GM19025 (cell line): ENCODE results near the gene TP53BP1.
A peak's percentile ranks its signal among the peaks of the same experiment; 100 is the strongest.
"Not testable (repeated sequence)": the region's sequence is repeated elsewhere in the genome, so short reads cannot be mapped to it uniquely, and the experiment has no call there.

Experiments used
- ATAC-seq: cut with Tn5 transposase; IDR thresholded peaks from one replicate; pipeline ENCODE4 v1.9.1; 2021; ENCODE audit warnings: mild to moderate bottlenecking, low read depth, moderate library complexity; ENCODE audit not compliant: unreplicated experiment

Gene TP53BP1

DNA sequence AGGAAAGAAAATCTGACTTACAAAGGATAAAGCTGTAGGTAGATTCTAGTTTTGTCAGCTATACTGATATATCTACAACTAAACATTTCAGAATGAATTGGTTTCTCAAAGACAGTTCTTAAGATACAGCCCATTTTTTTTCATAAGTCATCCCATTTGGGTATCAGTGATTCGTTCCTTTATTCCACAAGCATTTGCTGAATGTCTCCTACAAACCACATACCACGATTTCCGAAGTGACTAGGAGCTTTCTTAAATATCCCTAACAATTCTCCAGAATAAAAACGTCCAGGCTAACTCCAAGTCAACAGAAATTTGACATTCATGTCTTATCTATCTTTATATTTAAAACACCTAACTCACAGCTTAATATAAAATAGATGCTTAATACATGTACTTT, 59.8 kb downstream of the TP53BP1 start:
- ATAC-seq: no peak

DNA sequence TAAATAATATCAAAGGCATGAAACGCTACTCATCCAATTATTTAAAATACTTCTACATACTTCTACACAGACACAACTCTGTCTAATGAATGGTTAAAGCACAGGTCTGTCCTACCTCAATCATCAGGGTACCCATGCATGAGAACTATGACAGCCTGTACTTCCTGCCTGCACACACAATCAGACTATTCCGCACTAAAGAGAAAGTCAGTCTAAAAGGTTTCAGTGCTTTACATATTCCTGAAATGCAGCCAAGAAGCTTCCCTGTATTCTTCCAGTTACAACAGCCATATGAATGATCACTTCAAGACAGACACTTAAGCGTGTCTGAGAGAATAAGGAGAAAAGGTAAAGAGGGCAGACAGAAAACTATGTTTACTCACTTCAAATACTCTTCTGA, 63.3 kb downstream of the TP53BP1 start:
- no peak for ATAC-seq

DNA sequence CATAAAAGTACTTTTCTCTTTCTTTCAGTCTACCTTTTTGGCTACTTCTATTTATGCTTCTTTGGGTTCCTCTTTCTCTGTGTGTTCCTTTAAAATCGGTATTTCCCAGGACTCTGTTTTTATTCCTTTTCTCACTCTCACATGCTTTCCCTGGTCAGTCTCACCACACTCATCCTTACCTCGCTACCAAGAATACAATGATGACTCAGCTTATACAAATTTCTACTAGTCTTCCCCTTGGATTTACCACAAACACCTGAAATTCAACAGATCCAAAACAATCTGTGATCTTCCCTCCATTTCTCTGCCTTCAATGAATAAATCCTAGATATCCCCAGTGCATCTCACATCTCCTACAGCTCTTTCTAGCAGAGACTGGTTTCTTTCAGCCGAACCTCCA, 69.2 kb downstream of the TP53BP1 start:
- ATAC-seq: no peak

DNA sequence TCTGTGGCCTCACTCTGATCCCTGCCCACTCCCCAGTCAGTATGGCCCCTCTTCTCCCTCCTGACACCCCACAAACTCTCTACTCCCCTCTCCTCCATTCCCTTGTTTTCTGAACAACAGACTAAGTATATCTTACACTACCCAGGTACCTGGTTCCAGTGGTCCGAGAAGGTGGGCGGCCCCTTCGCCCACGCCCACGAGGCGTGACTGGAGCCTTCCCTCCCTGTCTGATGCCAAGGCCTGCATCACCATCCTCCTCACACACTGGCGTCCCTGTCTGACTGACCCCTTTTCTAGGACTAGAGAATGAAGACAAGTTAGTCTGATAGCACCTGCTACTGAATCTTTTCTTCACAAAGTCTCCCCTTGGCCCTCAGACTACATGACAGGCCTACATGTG, 72.1 kb downstream of the TP53BP1 start:
- no peak for ATAC-seq

DNA sequence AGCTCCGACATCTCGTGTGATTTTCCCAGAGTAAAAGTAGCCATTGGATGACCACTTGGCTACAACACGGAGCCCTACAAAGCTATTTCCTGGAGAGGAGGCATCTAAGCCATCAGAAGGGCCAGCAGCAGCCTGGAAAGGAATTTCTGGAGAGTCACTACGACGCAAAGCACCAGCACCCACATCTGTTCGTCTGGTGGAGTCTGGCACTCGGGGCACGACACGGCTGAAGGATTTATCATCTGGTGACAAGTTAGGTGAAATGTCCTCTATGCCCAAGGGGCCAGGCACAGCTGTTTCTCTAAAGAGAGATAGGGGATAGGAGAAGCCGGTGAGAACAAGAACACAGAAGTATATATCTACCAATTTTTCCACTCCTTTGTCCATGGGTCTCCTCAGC, 72.5 kb downstream of the TP53BP1 start:
- no peak for ATAC-seq

DNA sequence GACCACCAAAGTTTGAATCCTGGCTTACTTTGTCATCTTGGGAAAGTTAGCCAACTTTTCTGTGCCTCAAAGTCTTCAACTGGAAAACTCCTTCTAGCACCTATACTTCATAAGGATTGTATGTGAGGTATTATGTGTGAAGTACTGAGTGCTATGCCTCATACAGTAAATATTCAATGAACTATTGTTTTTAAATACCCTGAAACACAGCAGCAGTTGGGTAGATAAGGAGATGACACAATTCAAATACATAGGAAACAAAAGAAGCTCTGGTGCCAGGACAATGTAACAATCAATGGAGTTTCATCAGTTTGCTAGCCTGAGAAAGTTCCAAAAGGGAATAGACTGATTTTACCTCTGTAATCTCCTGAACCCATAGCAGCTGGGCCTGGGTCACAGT, 78.8 kb downstream of the TP53BP1 start:
- ATAC-seq: no peak

DNA sequence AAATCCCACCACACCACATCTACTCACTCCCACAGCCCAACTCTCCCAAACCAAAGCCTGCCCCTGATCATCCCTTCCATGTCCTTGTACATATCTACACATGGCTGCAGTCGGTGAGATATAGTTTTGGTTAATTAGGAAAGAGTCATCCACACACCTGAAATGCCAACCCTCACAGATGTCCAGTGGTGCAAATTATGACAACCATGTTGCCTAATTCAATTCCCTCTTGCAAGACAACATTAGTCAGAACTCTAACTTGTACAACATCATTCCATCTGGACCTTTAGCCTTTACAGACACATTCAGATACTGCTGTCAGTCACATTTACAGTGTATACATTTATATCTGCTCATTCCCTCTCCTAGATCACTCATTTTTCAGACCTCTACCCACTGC, 80.9 kb downstream of the TP53BP1 start:
- no peak for ATAC-seq

DNA sequence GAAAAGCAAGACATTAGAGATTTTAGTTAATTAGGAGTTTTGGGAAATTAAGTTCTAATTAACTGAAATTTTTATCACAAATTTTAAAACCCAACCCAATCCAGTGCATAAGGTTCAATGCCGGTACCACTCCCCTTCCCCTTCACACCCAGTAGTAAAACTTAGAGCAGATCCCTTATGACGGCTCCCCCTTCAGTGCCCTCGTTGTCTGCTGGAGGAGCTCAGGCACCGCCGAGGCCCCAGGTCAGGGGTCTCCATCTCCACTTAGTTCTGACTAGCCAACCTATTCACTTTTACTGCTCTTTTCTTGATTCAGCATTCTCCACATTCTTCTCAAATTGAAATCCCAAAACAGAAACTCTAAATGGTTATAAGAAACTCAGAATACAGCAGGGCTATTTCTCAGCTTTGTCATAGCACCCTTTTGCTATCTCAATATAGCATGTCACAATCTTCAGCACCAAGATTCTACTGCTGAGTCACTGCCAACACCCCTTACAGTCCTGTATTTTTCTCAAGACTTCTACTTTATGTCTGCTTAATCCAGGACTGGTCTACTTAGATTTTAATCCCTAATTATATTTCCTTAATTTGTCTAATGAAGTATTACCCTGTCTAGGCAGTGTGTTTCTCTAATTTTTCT, 82.3 kb downstream of the TP53BP1 start:
- ATAC-seq: no peak

DNA sequence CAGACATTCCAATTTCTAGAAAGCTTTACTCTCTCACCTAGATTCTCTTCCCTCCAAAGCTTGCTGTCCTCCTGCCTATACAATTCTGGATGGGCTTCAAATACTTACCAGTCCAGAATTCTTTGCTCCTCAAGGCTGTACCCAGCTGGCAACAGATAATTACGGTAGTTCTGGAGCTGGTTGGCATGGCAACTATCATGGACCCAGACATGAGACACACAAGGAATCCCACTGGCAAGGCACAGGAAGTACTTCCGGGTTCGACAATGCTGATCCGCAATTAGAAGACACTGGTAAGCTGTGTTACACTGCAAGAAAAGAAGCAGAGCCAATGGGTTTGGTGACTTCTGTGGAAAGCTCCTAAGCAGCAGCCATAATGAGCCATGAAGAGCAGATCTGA, 84.2 kb downstream of the TP53BP1 start:
- ATAC-seq: no peak

DNA sequence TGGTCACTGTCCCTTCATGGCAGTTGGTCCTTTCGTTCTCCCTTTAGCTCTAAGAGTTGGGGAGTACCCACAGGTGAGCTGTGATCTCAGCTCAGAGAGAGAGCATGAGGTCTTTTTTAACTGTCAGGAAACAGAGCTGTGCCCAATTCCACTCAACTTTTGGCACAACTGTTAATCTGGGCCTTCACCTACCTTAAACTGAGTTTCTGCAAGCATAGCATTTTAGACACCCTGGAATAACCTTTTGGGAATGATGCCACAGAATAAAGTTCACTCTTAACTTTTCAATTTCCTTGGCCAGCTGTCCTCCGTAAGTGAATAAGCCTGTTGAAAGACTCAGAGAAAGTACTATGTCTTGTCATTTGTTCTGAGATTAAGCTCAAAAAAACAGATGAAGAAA, 86.1 kb downstream of the TP53BP1 start:
- ATAC-seq: no peak

DNA sequence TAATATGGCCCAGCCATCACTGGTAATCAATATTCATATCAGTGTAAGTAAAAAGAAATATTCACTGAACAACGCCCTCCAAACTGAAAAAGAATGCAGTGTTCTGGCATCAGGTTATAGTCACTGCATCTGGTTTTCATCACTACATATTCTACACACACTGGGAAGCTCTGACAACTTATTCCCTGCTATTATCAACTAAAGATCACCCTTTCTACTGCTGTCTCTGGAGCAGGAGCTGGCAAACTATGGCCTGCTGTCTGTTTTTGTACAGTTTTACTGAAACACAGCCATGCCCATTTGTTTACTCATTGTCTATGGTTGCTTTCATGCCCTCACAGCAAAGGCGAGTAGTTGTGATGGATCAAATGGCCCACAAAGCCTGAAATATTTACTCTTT, 86.8 kb downstream of the TP53BP1 start:
- ATAC-seq: no peak

DNA sequence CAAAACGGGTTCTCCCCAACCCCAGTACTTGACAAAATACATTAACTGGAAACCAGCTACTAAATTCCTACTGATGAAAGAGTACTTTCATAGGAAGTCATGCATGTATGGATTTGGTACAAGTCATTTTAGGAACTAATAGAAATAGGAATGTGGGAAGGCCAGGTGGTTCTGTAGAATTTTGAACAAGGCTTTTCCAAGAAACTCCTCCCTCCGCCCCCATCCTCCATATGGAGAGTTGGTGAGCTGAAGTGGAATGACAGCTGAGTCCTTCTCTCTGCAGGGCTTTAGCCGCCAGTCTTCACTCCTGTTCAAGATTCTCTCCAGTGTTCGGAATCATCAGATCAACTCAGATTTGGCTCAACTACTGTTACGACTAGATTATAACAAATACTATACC, 88.8 kb downstream of the TP53BP1 start:
- ATAC-seq: no peak

DNA sequence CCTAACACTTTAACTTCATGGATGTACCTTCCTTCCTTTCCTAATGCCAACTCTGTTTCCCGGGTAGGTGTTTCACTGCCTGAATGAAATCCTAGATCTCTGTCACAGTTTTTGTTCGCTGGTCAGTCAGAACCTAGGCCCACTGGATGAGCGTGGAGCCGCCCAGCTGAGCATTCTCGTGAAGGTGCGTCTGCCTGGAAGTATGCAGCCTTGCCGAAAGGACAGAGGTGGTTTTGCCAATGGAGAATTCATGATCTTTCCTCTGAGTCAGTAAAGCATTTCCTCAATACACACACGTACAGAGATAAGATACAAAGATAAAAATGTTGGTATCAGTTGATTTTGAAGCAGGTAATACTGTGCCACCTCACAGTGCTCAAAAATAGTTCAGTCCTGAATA, 89.3 kb downstream of the TP53BP1 start:
- ATAC-seq: no peak

DNA sequence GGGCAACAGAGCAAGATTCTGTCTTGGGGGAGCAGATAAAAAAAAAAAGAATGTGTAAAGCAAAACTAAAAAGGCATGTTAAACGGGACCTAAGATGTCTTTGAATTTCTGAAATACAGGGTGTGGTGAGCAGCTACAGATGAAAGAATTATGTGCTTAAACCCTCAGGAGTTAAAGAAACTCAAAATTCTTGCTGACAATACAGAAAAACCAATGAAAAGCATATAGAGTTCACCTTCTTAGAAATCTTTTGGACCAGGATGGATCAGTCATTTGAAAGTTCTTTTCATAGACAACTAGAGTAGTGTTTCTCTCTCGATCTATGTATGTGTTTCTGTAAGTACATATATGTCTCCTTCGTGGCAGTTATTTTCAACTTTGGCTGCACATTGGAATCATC, 90.7 kb downstream of the TP53BP1 start:
- no peak for ATAC-seq

DNA sequence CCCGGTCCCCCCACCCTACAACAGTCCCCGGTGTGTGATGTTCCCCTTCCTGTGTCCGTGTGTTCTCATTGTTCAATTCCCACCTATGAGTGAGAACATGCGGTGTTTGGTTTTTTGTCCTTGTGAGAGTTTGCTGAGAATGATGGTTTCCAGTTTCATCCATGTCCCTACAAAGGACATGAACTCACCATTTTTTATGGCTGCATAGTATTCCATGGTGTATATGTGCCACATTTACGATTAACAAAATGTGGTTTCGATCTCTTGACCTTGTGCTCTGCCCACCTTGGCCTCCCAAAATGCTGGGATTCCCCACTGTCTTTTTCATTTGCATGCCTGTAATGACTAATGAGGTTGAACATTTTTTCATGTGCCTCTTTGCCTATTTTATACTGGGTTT, 99.4 kb downstream of the TP53BP1 start:
- not testable (repeated sequence) for ATAC-seq

DNA sequence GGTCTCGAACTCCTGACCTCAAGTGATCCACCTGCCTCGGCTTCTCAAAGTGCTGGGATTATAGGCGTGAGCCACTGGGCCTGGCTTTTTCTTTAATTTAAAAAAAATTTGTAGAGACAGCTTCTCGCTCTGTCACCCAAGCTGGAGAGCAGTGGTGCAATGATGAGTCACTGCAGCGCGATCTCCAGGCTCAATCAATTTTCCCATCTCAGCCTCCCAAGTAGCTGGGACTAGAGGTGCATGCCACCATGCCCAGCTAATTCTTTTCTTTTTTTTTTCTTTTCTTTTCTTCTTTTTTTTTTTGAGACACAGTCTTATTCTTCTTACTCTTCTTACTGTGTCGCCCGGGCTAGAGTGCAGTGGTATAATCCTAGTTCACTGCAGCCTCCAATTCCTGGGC, 102.2 kb downstream of the TP53BP1 start:
- ATAC-seq: no peak

DNA sequence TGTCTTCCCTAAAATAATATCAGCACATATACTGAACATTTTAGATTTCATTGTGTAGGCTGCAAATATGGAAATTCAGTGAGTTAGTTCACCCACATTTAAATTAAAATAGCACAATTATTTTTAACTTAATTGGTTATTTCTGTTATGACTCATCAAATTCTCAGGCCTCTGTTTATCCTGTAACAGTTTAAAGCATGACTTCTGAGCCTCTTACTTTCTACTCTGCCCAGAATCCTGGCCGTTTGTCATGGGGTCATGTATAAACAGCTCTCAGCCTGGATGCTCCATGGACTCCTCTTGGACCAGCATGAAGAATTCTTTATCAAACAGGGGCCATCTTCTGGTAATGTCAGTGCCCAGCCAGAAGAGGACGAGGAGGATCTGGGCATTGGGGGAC, 109.9 kb downstream of the TP53BP1 start:
- ATAC-seq: no peak

DNA sequence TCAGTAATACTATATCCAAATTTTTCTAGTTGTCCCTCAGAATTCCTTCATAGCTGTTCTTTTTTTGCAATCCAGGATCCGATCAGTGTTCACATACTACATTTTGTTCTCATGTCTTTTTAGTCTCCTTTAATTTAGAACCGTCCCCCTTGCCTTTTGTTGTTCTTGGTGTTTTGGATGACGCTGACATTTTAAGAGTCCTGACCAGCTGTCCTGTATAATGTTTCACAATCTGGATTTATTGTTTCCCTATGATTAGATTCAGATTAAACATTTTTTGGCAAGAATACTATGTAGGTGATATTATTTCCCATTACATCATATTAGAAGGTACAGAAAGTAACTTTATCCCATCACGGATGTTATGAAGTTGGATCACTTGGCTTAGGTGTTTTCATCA, 110.6 kb downstream of the TP53BP1 start:
- no peak for ATAC-seq

DNA sequence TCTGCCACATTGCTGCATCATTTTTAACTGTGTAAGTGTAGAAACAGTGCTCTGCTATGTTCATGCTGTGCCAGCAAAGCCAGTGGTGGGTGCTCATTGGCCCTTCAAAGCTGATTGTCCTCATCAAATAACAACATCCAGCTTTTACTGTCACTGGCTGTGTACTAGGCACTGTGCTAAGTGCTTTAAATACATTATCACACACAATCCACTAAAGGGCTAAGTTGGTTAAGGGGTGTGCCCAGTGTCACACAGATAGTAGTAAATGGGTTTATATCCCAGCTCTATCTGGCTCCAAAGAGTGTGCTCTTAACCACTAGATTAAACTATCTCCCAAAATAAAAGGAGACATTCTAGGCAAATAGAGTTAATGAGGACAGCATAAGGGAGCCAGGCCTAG, 114.4 kb downstream of the TP53BP1 start:
- no peak for ATAC-seq

DNA sequence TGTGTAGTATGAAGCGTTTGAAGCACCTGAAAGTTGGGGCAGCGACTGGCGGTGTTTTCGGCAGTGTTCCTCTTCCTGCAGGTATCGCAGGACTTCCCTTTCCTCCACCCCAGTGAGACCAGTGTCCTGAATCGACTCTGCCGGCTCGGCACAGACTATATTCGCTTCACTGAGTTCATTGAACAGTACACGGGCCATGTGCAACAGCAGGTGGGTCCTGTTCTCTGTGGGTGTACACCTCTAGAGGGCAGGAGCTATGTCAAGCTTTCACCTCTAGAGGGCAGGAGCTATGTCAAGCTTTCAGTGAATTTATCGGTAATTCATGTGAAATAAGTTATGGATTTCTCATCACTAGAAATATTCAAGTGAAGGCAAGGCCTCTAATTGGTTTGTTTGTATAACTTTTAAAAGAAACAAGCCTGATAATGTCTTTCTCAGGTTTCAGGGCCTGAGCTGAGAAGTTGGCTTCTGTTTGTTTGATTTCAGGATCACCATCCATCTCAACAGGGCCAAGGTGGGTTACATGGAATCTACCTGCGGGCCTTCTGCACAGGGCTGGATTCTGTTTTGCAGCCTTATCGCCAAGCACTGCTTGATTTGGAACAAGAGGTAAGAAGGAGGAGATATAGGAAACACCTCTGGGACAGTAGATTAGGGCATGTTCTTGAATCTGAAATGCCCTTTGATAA, 116.8 kb downstream of the TP53BP1 start:
- ATAC-seq: no peak

DNA sequence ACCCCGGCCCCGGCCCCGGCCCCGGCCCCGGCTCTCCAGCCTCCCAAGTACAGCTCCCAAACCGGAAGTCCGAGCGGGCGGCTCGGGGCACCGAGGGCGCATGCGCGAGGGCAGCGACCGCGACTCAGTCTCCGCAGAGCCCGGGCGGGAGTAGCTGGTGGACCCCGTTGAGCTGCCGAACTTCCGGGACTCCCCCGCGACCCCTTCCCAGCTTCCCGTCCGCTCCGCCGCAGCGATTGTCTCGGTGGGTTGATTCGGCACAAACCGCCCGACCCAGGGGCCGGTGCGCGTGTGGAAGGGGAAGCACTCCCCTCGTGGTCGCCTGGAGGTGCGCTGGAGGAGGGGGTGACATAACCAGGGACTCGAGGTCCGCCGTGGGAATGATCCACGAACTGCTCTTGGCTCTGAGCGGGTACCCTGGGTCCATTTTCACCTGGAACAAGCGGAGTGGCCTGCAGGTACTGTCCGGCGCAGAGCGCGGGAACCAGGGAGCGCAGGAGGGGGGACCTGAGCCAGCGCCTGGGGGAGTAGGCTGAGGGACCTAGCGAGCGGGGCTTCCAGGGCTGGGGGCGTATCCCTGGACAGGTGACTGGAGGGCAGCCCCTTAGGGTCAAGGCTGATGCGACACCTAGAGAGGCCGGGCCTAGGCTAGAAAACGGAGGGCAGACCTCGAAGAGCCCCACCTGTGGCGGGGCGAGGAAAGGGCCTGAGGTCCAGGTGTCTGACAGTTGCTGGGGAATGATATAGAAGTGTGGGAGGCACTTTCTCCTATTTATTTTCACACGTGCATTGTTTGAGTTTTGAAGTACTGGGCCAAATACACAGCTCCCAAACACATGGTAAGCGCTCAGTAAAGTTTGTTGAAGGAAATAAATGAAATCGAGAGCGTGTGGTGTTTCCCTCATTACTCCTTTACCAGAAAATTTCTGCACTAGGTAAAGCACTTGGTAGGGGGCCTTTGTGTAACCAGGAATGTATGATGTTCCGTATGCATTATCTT, 121.7 kb downstream of the TP53BP1 start, which contains the start of the genes TUBGCP4 and ZSCAN29:
Gene TUBGCP4 (plus strand): TSS at position 127 of the 1,000 bp plus-strand sequence. CDS start 254 bp downstream, at position 381.
Gene ZSCAN29 (minus strand): TSS at position 69 of the 1,000 bp plus-strand sequence. CDS start 1,130 bp downstream, outside the sequence.
- peak; percentile 78 for ATAC-seq
